Measurements from ENCODE around the gene MPPED1.

Gene MPPED1

DNA sequence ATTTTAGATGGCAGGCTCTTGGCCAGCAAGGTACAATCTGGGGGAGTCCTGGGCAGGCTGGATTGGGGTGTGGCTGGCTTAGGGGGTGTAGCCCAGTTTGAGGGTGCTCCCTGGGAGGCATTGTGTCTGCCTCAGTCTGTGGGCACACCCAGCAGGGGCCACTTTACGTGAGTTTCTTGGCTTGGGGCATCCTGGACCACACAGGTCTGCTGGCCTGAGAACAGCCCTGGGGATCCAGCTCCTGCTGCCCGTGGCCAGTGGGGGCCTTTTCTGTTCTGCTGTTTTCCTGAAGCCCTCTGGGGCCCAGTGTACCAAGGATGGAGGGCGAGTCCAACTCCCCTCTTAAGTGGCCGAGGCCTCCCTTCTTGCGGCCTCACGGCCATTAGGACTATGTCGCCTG is 71.9 kb downstream of the MPPED1 start:
- no peaks in the 10 kb centered on the region for H3K9me3 Mint-ChIP-seq
- peaks cover 8 to 10% of the 10 kb centered on the region in 2 donors for H3K27me3 Mint-ChIP-seq
- DNase-seq (no peak), ATAC-seq (replicated peaks) (no peak)
- no peak overlapping the region for H3K27ac Mint-ChIP-seq
- H3K36me3 Mint-ChIP-seq, result no peaks in the 10 kb centered on the region
- H3K4me3 Mint-ChIP-seq, result no peak overlapping the region
- H3K4me1 Mint-ChIP-seq, result peaks cover 11 to 17% of the 10 kb centered on the region in 2 donors

DNA sequence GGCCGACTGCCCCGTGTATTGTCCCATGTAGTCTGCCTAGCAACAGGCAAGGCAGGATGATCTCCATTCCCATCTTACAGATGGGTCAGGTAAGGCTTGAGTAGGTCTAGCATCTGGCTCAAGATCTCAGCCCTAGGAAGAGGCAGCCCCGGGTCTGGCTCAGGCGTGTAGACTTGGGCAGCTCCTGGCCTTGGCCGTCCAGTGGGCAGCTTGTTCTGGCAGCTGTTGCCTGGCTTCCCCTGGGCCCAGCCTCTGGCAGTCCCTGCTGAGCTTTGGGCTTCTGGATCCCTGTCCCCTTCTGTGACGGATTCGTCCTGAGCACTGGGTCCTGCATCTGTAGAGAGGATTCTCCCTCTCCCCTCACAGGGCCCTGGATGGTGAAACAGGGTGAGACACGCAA is 72.4 kb downstream of the MPPED1 start:
- ATAC-seq (replicated peaks) (no peak), DNase-seq (no peak)
- Mint-ChIP-seq H3K27ac (no peak overlapping the region), H3K36me3 (no peaks in the 10 kb centered on the region), H3K4me3 (no peak overlapping the region), H3K9me3 (no peaks in the 10 kb centered on the region), H3K27me3 (peaks cover 8 to 15% of the 10 kb centered on the region in 2 donors), H3K4me1 (peaks cover 11 to 17% of the 10 kb centered on the region in 2 donors)

DNA sequence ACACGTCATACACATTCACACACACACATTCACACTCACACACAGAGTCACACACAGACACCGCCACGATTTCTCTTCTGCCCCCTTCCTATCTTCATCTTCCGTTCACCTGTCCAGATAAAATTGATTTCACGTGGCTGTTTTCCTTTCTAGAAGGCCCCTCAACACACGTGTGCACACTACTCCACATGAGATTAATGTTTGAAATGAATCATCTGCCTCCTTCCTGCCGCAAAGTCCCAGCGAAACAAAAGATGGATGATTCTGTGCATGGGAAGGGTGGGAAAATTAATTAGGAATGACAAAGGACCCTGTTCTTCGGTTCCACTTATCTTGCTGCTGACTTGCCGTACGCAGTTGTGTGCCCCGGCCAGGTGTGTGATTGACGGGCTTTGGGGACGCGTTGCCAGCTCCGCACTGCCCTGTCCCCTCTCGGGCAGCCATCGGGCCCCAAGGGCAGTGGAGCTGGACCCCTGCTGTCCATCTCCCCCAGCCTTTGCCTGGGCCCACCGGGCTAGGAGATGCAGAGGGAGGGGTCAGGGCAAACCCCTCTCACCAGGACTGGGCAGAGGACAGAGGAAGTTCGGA is 73.8 kb downstream of the MPPED1 start:
- DNase-seq (no peak), ATAC-seq (replicated peaks) (no peak)
- no peaks in the 10 kb centered on the region for H3K36me3 Mint-ChIP-seq
- H3K4me1 Mint-ChIP-seq, result peaks cover 9 to 17% of the 10 kb centered on the region in 2 donors
- no peak overlapping the region for H3K4me3 Mint-ChIP-seq
- peaks cover 8 to 18% of the 10 kb centered on the region in 2 donors for H3K27me3 Mint-ChIP-seq
- no peak overlapping the region for H3K27ac Mint-ChIP-seq
- H3K9me3 Mint-ChIP-seq, result no peaks in the 10 kb centered on the region

DNA sequence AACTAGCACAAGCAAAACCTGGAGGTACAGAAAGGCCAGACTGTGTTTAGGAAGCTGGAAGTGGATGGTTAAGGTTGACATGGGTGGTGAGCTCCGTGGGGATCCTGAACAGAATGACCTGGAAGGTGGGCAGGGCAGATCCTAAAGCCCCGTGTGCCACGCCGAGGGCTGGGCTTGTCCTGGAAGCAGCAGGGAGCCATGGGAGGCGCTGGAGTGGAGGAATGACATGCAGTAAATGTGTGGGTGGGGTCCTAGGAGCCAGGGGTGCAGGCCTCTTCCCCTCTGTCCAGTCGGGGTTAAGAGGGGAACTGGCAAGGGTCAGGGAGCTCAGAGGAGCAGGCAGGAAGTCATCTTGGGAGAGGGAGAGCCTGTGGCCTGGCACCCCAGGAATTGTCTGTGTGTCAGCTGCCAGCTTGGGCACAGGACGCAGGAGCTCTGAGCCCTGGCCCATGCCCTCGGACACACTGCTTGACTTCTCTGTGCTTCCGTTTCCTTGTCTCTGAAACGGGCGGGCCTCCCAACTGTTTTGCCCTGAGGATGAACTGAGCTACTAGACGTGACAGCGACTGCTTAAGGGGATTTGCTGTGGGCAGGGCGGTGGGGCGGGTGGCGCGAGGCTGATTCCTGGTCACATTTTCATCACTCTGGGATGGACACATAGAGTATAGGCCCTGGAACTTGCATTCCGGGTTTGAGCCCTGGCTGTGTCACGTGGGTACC is 75.7 kb downstream of the MPPED1 start:
- H3K9me3 Mint-ChIP-seq, result peaks cover 7 to 13% of the 10 kb centered on the region in 2 donors
- H3K27me3 Mint-ChIP-seq, result peaks cover 14 to 23% of the 10 kb centered on the region in 2 donors
- peaks cover 2 to 4% of the 10 kb centered on the region in 2 donors for H3K36me3 Mint-ChIP-seq
- H3K4me1 Mint-ChIP-seq, result no peaks in the 10 kb centered on the region
- no peak overlapping the region for H3K4me3 Mint-ChIP-seq
- no peak overlapping the region for H3K27ac Mint-ChIP-seq
- DNase-seq (no peak), ATAC-seq (replicated peaks) (no peak)

DNA sequence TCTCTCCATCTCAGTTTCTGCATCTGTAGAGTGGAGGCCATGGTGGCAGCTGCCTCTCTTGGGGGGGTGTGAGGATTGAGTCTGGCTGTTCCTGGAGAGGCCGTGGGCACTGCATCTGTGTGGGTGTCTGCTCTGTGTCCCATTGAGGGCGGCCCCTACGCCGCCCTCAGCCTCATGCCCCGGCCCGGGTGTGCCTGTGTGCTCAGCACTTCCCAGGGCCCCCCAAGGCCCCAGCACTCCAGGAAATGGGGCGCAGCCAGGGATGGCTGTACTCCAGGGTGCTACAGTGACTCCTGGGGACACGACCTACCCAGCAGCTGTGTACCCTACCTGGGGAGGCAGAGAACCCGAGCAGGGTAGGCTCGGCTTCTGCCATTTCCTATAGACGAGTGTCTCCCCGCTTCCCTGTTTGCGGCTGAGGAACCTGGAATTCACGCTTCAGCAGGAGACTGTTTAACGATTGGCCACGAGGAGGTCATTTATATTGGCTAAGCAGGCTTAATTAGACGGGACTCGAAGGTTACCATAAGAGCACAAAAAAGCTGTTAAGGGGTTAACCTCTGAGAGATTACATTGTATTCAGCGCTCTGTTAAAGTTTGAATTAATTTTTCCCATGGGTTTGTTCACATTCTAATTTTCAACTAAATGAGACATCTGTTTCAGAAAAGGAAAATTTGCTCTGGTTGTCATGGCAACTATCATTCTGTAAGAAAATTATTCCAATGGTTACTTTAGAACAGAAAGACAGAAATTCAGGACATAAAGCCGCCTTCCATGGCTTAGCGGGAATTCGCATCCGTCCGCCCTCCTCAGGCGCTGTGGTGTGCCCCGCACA is 76.4 kb downstream of the MPPED1 start:
- H3K27me3 Mint-ChIP-seq, result peaks cover 14 to 31% of the 10 kb centered on the region in 2 donors
- DNase-seq (no peak), ATAC-seq (replicated peaks) (no peak)
- no peak overlapping the region for H3K4me3 Mint-ChIP-seq
- no peaks in the 10 kb centered on the region for H3K4me1 Mint-ChIP-seq
- peaks cover 7 to 13% of the 10 kb centered on the region in 2 donors for H3K9me3 Mint-ChIP-seq
- H3K36me3 Mint-ChIP-seq, result peaks cover 2 to 4% of the 10 kb centered on the region in 2 donors
- H3K27ac Mint-ChIP-seq, result no peak overlapping the region

DNA sequence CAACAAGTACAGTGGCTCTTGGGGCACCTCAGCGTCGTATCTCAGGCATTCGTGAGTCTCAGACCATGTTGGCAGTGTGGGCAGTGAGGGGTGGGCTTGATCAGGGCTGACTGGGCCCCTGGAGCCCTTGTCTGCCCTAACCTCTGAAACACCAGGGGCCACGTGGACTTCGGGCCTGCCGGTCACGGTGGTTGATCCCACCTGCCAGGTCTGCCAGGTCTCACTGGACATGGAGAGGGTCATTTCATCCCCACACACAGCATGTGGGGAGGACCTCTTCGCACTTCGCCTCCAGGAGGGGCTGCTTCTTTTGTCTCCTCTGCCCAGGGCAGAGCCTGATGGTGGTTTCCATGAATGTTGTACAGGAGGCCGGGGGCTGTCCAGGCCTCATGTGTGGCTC is 77.1 kb downstream of the MPPED1 start:
- H3K4me1 Mint-ChIP-seq, result no peaks in the 10 kb centered on the region
- ATAC-seq (replicated peaks) (no peak), DNase-seq (no peak)
- no peak overlapping the region for H3K4me3 Mint-ChIP-seq
- peaks cover 7 to 13% of the 10 kb centered on the region in 2 donors for H3K9me3 Mint-ChIP-seq
- H3K27ac Mint-ChIP-seq, result no peak overlapping the region
- peaks cover 2 to 4% of the 10 kb centered on the region in 2 donors for H3K36me3 Mint-ChIP-seq
- peaks cover 14 to 33% of the 10 kb centered on the region in 2 donors for H3K27me3 Mint-ChIP-seq

DNA sequence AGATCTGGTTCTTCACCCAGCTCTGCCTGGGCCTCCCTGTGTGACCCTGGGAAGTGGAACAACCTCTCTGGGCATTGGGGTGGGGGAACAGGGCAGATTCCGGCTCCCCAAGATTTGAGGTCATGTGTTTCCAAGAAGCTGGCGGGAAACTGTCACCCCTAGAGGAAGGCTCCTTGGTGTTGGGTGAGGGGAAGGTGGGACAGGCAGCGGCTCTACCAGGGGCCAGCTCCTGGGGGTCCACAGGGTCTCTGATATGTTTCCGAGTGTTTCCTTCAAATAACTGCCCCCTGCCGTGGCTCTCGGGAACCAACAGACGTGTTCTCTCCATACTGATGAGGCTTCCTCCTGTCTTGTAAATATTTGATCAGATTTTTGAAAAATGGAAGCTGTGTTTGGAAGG is 78.5 kb downstream of the MPPED1 start:
- Mint-ChIP-seq H3K27me3 (peaks cover 14 to 33% of the 10 kb centered on the region in 2 donors), H3K36me3 (peaks cover 2 to 4% of the 10 kb centered on the region in 2 donors), H3K27ac (no peak overlapping the region), H3K4me3 (no peak overlapping the region), H3K9me3 (peaks cover 7 to 13% of the 10 kb centered on the region in 2 donors), H3K4me1 (no peaks in the 10 kb centered on the region)
- ATAC-seq (replicated peaks) (no peak), DNase-seq (no peak)

DNA sequence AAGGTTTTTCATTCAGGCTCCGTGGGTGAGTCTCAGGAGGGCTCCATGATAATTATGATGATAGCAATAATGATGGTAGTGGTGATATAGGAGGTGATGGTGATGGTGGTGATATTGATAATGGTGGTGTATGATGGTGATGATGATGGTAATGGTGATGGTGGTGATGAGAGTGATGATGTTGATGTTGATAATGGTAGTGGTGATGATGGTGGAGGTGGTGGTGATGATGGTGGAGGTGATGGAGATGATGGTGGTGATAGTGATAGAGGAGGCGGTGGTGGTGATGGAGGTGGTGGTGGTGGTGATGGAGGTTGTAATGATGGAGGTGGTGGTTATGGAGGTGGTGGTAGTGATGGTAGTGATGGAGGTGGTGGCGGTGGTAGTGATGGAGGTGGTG is 79.4 kb downstream of the MPPED1 start:
- Mint-ChIP-seq H3K36me3 (peaks cover 2 to 4% of the 10 kb centered on the region in 2 donors), H3K4me3 (no peak overlapping the region), H3K27ac (no peak overlapping the region), H3K4me1 (no peaks in the 10 kb centered on the region), H3K27me3 (peaks cover 14 to 33% of the 10 kb centered on the region in 2 donors), H3K9me3 (peaks cover 7 to 13% of the 10 kb centered on the region in 2 donors)
- ATAC-seq (replicated peaks), result no peak
- no peak for DNase-seq

DNA sequence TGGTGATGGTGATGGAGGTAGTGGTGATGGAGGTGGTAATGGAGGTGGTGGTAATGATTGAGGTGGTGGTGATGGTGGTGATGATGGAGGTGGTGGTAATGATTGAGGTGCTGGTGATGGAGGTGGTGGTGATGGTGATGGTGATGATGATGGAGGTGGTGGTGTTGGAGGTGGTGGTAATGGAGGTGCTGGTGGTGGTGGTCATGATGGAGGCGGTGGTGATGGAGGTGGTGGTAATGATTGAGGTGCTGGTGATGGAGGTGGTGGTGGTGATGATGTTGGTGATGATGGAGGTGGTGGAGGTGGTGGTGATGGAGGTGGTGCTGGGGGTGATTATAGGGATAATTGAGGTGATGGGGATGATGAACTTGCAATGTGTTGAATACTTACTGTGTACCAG is 79.9 kb downstream of the MPPED1 start:
- peaks cover 2 to 4% of the 10 kb centered on the region in 2 donors for H3K36me3 Mint-ChIP-seq
- peaks cover 13 to 32% of the 10 kb centered on the region in 2 donors for H3K27me3 Mint-ChIP-seq
- H3K9me3 Mint-ChIP-seq, result peaks cover 7 to 13% of the 10 kb centered on the region in 2 donors
- DNase-seq (no peak), ATAC-seq (replicated peaks) (no peak)
- H3K4me3 Mint-ChIP-seq, result no peak overlapping the region
- H3K4me1 Mint-ChIP-seq, result no peaks in the 10 kb centered on the region
- H3K27ac Mint-ChIP-seq, result no peak overlapping the region

DNA sequence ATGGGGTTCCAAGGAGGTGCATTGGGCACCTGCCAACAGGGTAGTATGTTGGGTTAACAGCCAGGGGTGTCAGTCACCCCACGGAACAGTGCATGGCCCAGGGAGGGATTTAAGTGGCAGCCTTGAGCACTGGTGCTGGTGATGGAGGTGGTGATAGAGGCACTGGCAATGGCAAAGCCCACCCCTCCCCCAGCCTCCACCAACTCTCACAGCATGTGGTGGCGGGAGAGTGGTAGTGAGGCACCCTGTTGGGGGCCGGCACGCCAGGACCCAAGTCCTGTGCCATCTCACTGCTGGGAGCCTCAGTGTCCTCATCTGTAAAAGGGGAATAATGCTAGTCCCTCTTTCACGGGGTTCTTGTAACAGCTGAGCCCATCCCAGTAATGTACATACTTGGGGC is 81.5 kb downstream of the MPPED1 start:
- Mint-ChIP-seq H3K36me3 (peaks cover 2 to 4% of the 10 kb centered on the region in 2 donors), H3K4me3 (no peak overlapping the region), H3K27me3 (peaks cover 6 to 23% of the 10 kb centered on the region in 2 donors), H3K27ac (no peak overlapping the region), H3K4me1 (no peaks in the 10 kb centered on the region), H3K9me3 (peaks cover 7 to 13% of the 10 kb centered on the region in 2 donors)
- DNase-seq (no peak), ATAC-seq (replicated peaks) (no peak)

DNA sequence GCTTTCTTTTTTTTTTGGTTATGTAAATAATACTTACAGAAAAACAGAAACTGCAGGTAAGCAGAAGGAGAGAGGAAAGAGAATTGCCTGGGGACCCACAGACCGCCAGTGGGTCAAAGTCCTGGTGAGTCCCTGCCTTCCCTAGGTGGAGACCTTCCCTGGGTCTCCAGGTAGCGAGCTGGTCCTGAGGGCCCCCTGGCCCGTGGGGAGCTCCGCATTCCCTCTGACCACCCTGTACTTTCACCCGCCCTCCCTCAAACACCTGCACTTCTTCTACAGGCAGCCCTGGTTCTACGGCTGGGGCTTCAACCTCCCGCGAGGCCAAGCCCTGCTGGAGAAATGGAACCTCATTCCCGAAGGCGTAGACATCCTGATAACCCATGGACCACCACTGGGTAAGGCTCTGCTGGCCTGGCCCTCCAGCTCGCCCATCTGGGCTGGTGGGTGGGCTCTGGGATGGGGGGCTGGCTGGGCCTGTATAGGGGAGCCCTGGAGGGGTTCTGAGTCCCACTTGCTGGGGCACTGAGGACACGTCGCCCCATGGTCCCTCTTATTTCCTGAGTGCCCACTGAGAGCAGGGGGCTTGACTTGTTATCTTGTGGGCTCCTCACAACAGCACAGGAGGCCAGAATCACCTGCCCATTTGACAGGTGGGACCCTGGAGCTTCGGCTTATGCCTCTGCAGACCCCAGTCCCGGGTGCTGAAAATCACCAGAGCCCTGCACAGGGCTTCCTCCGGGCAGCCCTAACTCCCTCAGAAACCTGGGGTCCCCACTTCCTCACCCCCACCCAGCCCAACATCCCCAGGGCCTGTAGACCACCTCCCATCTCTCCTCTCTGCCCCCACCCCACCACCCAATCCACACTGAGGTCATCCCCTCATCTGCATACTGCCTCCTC is 86.4 kb downstream of the MPPED1 start:
- Mint-ChIP-seq H3K27ac (no peak overlapping the region), H3K9me3 (no peaks in the 10 kb centered on the region)

DNA sequence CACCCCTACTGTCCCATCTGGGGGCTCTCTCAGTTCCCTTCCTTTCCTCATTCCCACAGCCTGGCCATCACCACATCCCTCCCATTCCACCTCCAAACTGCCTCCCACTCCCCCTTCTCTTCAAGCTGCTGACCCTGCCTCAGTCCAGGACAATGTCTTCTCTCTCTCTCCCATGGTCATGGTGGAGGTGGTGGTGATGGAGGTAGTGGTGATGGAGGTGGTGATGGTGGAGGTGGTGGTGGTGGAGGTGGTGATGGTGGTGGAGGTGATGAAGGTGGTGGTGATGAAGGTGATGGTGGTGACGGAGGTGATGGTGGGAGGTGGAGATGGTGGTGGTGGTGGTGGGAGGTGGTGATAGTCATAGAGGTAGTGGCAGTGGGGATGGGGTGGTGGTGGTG is 87.0 kb downstream of the MPPED1 start:
- Mint-ChIP-seq H3K4me1 (no peaks in the 10 kb centered on the region), H3K27me3 (no peaks in the 10 kb centered on the region), H3K36me3 (no peaks in the 10 kb centered on the region), H3K27ac (no peak overlapping the region), H3K4me3 (no peak overlapping the region), H3K9me3 (no peaks in the 10 kb centered on the region)
- ATAC-seq (replicated peaks) (no peak), DNase-seq (no peak)

More for the DNA sequence above, 86.4 kb downstream of the MPPED1 start:
- Mint-ChIP-seq H3K4me1 (no peaks in the 10 kb centered on the region), H3K4me3 (no peak overlapping the region), H3K36me3 (no peaks in the 10 kb centered on the region), H3K27me3 (peaks cover 0 to 2% of the 10 kb centered on the region in 2 donors)
- ATAC-seq (replicated peaks) (no peak), DNase-seq (no peak)

DNA sequence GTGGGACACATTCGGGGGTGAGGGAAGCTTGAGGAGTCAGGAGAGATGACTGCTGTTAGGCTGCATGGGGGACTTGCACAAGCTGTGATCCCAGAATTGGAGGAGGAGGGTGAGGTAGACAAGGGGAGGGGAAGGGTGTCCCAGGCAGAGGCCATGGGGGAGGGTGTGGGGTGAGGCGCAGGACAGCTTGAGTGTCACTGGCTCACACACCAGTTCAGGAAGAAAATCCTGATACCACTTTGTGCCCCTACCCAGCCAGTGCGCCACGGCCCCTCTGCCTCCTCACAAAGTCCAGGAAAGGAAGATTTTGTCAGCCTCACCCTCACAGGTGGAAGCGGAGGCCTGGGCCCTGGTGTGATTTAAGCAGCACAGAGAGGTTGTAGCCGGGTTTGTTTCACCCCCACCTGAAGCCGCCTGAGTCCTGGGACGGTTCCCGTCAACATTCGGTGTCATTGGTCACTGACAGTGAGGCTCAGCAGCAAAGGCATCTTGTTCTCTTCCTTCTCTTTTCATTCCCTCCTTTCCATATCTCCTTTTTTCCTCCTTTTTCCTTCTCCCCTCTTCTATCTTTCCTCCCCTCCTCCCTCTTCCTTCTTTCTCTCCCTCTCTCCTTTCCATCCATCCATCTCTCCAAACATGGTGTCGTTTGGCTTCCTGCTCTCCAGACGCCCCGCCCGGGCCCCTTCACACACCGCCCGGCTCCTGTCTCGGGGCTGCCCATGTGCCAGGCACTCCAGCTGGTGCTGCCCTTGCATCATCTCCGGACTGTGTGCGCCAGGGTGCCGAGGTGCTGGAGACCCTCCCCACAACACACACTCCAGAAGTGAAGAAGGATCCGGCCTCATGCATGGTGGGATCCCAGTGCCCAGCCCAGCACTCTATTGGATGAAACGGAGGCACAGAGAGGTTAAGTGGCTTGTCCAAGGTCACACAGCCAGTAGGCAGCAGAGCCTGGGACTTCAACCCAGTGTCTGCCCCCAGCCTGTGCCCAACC is 89.3 kb downstream of the MPPED1 start:
- no peaks in the 10 kb centered on the region for H3K36me3 Mint-ChIP-seq
- no peaks in the 10 kb centered on the region for H3K4me1 Mint-ChIP-seq
- no peak for DNase-seq
- no peak for ATAC-seq (replicated peaks)
- no peaks in the 10 kb centered on the region for H3K27me3 Mint-ChIP-seq
- no peaks in the 10 kb centered on the region for H3K9me3 Mint-ChIP-seq
- no peak overlapping the region for H3K27ac Mint-ChIP-seq
- no peak overlapping the region for H3K4me3 Mint-ChIP-seq

Data from stimulated activated naive B cell treated with anti-CD40 and anti-IgM and Interleukin-4, amounts not matched to agents 10 μg/mL and 1 μg/mL and 100 μg/mL, for 72 hours (primary cell).